Sigmoid colon (tissue), 3 donors: Measurements from ENCODE around the gene GNAS.

Experiments used
- CTCF ChIP-seq, 4 experiments: fragments of 450-650 bp in 3 of 4; fragments of 200-600 bp in 1 of 4; IDR thresholded peaks; one replicate each; pipeline ENCODE4 v1.5.1; 2016 to 2019; ENCODE audit warnings: antibody characterized with exemption in 4 of 4, mild to moderate bottlenecking in 3 of 4, moderate library complexity in 2 of 4
- POLR2A ChIP-seq, 2 donors: fragments of 450-650 bp; IDR thresholded peaks; one replicate each; pipeline ENCODE4 v1.6.1; 2016; ENCODE audit warnings: antibody characterized with exemption in 2 of 2, mild to moderate bottlenecking in 2 of 2, moderate library complexity in 2 of 2

- TF ChIP-seq CTCF (IDR thresholded peaks at IDR 0.05) (no peak), POLR2A (IDR thresholded peaks at IDR 0.05) (no peak)
These were observed 93.6 kb downstream of the GNAS start for GRCh38 chr20:58945965-58946631.
